Measurements from ENCODE around the gene RNF32. TPM values are rescaled to one million over a fixed set of nuclear protein-coding genes. Genes with fewer than 3 reads are reported as not detected.

RNF32 gene
- total RNA-seq, 1 experiment from 2014 or later: 0.61 TPM

GRCh38 chr7:156668130-156668741 is 27.7 kb downstream of the RNF32 start:
- Mint-ChIP-seq H3K4me3 (no peak overlapping the region), H3K27me3 (ENCODE audit: low read depth) (peaks cover 8% of the 10 kb centered on the region), H3K9me3 (no peaks in the 10 kb centered on the region), H3K4me1 (peaks cover 33% of the 10 kb centered on the region), H3K36me3 (0 out of 2 replicates have a peak, but pooled peaks cover 4% of the 10 kb centered on the region), H3K27ac (peak overlapping the region; percentile 75; the same call in 1 of the 2 replicates)
- TF ChIP-seq RORB (CRISPR knock-in tag; IDR thresholded peaks at IDR 0.05) (no peak), ATF3 (CRISPR knock-in tag; conservative IDR thresholded peaks at IDR 0.05) (no peak), GABPB1 (CRISPR knock-in tag; IDR thresholded peaks at IDR 0.05) (no peak), EMX1 (CRISPR knock-in tag; IDR thresholded peaks at IDR 0.05) (no peak), MXD4 (CRISPR knock-in tag; IDR thresholded peaks at IDR 0.05; ENCODE audit: borderline replicate concordance) (no peak), FOXP1 (CRISPR knock-in tag; IDR thresholded peaks at IDR 0.05; ENCODE audit: borderline replicate concordance) (no peak), ZBTB21 (CRISPR knock-in tag; IDR thresholded peaks at IDR 0.05; ENCODE audit: borderline replicate concordance) (no peak), ETV6 (CRISPR knock-in tag; IDR thresholded peaks at IDR 0.05) (no peak), MYBL2 (CRISPR knock-in tag; IDR thresholded peaks at IDR 0.05) (no peak), CREM (CRISPR knock-in tag; IDR thresholded peaks at IDR 0.05) (no peak), SOX15 (CRISPR knock-in tag; IDR thresholded peaks at IDR 0.05) (no peak), ZNF416 (CRISPR knock-in tag; IDR thresholded peaks at IDR 0.05) (no peak), ZNF263 (CRISPR knock-in tag; IDR thresholded peaks at IDR 0.05; ENCODE audit: low read depth) (no peak), RELA (CRISPR knock-in tag; IDR thresholded peaks at IDR 0.05; ENCODE audit: borderline replicate concordance) (no peak), OVOL2 (CRISPR knock-in tag; IDR thresholded peaks at IDR 0.05; ENCODE audit: borderline replicate concordance) (no peak)
- TF ChIP-seq, protein P1, sequence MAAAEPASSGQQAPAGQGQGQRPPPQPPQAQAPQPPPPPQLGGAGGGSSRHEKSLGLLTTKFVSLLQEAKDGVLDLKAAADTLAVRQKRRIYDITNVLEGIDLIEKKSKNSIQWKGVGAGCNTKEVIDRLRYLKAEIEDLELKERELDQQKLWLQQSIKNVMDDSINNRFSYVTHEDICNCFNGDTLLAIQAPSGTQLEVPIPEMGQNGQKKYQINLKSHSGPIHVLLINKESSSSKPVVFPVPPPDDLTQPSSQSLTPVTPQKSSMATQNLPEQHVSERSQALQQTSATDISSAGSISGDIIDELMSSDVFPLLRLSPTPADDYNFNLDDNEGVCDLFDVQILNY (CRISPR knock-in tag; IDR thresholded peaks at IDR 0.05): no peak
- TF ChIP-seq, protein P2, sequence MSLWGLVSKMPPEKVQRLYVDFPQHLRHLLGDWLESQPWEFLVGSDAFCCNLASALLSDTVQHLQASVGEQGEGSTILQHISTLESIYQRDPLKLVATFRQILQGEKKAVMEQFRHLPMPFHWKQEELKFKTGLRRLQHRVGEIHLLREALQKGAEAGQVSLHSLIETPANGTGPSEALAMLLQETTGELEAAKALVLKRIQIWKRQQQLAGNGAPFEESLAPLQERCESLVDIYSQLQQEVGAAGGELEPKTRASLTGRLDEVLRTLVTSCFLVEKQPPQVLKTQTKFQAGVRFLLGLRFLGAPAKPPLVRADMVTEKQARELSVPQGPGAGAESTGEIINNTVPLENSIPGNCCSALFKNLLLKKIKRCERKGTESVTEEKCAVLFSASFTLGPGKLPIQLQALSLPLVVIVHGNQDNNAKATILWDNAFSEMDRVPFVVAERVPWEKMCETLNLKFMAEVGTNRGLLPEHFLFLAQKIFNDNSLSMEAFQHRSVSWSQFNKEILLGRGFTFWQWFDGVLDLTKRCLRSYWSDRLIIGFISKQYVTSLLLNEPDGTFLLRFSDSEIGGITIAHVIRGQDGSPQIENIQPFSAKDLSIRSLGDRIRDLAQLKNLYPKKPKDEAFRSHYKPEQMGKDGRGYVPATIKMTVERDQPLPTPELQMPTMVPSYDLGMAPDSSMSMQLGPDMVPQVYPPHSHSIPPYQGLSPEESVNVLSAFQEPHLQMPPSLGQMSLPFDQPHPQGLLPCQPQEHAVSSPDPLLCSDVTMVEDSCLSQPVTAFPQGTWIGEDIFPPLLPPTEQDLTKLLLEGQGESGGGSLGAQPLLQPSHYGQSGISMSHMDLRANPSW (CRISPR knock-in tag; conservative IDR thresholded peaks at IDR 0.05; ENCODE audit: low read depth): no peak
- TF ChIP-seq, protein P3, sequence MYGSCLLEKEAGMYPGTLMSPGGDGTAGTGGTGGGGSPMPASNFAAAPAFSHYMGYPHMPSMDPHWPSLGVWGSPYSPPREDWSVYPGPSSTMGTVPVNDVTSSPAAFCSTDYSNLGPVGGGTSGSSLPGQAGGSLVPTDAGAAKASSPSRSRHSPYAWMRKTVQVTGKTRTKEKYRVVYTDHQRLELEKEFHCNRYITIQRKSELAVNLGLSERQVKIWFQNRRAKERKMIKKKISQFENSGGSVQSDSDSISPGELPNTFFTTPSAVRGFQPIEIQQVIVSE (CRISPR knock-in tag; IDR thresholded peaks at IDR 0.05; ENCODE audit: borderline replicate concordance): no peak
- TF ChIP-seq, protein P4, sequence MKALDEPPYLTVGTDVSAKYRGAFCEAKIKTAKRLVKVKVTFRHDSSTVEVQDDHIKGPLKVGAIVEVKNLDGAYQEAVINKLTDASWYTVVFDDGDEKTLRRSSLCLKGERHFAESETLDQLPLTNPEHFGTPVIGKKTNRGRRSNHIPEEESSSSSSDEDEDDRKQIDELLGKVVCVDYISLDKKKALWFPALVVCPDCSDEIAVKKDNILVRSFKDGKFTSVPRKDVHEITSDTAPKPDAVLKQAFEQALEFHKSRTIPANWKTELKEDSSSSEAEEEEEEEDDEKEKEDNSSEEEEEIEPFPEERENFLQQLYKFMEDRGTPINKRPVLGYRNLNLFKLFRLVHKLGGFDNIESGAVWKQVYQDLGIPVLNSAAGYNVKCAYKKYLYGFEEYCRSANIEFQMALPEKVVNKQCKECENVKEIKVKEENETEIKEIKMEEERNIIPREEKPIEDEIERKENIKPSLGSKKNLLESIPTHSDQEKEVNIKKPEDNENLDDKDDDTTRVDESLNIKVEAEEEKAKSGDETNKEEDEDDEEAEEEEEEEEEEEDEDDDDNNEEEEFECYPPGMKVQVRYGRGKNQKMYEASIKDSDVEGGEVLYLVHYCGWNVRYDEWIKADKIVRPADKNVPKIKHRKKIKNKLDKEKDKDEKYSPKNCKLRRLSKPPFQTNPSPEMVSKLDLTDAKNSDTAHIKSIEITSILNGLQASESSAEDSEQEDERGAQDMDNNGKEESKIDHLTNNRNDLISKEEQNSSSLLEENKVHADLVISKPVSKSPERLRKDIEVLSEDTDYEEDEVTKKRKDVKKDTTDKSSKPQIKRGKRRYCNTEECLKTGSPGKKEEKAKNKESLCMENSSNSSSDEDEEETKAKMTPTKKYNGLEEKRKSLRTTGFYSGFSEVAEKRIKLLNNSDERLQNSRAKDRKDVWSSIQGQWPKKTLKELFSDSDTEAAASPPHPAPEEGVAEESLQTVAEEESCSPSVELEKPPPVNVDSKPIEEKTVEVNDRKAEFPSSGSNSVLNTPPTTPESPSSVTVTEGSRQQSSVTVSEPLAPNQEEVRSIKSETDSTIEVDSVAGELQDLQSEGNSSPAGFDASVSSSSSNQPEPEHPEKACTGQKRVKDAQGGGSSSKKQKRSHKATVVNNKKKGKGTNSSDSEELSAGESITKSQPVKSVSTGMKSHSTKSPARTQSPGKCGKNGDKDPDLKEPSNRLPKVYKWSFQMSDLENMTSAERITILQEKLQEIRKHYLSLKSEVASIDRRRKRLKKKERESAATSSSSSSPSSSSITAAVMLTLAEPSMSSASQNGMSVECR (CRISPR knock-in tag; IDR thresholded peaks at IDR 0.05; ENCODE audit: borderline replicate concordance): no peak
- TF ChIP-seq, protein P5, sequence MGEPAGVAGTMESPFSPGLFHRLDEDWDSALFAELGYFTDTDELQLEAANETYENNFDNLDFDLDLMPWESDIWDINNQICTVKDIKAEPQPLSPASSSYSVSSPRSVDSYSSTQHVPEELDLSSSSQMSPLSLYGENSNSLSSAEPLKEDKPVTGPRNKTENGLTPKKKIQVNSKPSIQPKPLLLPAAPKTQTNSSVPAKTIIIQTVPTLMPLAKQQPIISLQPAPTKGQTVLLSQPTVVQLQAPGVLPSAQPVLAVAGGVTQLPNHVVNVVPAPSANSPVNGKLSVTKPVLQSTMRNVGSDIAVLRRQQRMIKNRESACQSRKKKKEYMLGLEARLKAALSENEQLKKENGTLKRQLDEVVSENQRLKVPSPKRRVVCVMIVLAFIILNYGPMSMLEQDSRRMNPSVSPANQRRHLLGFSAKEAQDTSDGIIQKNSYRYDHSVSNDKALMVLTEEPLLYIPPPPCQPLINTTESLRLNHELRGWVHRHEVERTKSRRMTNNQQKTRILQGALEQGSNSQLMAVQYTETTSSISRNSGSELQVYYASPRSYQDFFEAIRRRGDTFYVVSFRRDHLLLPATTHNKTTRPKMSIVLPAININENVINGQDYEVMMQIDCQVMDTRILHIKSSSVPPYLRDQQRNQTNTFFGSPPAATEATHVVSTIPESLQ (CRISPR knock-in tag; IDR thresholded peaks at IDR 0.05): no peak
- DNase-seq (ENCODE audit: low spot score): no peak
- ChIA-PET CTCF (interaction anchor here (0.5 to 2.2 kb wide), 2 partner anchors 41 to 86 kb away, joined by 4 to 10 read pairs; no protein-coding TSS in a partner anchor), POLR2A (no interaction called here)
- no peak for ATAC-seq

All from WTC11 (cell line).